ENCODE measurements around the gene VARS1. TPM values are rescaled to one million over a fixed set of nuclear protein-coding genes. Genes with fewer than 3 reads are reported as not detected.

VARS1 gene
- total RNA-seq, 1 donor from 2014 or later = 42.5 TPM

DNA sequence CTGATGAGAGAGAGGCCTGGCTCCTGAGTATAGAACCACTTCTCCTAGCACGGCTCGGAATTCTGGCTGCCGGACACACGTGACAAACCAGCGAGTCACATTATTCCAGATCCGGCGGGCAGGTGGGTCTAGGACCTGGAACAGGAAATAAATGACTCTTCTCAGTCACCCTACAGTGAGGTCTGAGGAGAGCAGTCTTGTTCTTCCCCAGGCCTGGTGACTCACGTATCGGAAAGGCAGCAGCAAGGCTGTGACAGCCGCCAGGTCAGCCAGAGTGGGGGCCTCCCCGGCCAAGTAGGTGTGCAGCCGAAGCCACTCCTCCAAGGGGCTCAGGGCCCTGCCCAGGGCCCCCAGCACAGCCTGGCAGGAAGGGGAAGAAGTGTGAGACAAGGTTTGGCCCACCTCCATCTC, 2.8 kb downstream of the VARS1 start:
- DNase-seq = no peak

DNA sequence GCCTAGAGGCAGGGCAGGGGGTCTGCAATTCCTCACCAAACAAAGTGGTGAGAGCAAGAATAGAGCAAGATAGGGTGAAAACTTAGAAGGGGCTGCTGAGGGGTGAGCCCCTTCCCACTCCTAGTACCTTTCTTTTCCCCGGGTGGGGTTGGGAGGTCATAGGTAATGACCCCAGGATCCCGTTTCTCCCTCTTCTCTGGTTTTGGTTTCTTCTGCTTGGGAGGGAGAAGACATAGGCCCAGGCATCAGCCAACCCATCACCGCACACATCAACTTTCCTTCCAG, 3.5 kb downstream of the VARS1 start:
- no peak for DNase-seq

DNA sequence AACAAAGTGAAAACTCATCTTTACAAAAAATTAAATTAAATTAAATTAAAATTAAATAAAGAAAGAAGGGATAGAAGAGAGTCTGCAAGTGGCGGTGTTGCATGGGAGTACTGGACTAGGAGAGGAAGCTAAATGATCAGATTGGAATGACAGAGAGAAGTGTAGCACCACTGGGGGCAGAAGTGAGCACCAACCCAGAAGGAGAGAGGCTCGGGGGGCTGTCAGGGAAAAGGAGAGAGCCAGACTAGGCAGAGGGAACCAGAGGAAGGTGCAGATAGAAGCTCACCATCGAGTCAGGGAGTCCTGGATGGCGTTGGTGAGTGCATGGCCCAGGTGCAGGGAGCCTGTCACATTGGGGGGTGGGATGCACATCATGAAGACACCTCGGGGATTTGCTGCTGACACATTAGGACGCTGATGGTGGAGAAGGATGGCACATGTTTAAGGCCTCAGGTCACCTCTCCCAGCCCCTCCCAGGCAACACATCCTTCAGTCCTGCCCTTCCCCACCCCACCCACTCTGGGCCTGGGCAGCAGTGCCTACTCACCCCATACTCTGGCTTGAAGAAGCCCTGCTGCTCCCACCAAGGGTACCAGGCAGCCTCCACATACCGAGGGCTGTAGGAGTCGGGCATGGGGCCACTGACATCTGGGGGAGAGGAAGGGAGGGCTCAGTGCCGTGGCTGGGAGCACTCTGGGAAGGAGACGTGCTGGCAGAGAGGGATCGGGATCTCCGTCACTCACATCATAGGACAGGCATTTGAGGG, 4.0 kb downstream of the VARS1 start:
- peak; percentile 78 for DNase-seq

DNA sequence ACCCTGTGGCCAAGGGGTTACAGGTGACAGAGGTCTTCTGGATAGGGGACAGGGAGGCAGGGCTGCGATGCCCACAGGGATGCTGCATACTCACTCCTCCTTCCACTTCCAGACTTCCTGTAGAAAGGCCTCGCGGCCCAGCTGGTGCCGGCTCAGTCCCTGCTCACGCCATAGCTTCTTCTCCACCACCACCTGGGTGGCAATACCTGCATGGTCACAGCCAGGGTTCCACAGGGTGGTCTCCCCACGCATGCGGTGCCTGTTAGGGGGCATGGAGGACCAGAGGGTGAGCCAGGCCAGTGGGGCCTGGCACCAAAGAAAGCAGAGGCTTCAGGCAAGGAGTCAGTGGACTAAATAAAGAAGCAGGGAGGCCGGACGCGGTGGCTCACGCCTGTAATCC, 10.1 kb downstream of the VARS1 start:
- no peak for DNase-seq

DNA sequence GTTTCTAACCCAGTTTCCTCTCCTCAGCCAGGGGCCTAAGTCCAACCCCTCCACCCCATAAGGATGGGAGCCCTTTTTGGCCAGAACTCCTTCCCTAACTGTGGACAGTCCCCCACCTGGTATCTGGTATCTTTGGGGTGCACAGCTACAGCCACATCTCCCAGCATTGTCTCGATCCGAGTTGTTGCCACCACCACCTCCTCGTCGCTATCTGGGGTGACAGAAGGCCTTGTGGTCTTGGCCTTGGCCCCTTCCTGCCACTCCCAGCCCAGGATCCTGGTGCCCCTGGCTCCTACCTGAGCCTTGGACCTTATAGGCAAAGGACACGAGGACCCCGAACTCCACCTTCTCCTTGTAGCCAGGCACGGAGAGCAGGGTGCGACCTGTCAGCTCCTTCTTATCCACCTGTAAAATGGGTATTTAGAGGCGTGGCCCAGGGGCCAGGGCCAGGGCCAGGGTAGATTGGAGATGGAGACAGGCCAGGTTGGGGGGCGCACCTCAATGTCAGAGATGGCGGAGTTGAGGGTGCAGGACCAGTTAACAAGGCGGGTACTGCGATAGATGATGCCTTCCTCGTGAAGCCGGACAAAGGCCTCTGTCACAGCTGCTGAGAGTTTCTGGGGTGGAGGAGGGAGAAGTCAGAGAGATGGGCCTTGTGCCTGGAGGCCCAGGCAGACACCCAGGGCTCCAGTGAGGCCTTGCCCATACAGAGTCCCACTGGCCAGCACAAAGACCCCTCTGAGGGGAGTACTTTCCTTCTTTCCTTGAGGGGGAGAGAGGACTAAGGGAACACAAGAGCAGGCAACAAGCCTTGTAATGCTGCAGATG, 11.2 kb downstream of the VARS1 start:
- no peak for DNase-seq

DNA sequence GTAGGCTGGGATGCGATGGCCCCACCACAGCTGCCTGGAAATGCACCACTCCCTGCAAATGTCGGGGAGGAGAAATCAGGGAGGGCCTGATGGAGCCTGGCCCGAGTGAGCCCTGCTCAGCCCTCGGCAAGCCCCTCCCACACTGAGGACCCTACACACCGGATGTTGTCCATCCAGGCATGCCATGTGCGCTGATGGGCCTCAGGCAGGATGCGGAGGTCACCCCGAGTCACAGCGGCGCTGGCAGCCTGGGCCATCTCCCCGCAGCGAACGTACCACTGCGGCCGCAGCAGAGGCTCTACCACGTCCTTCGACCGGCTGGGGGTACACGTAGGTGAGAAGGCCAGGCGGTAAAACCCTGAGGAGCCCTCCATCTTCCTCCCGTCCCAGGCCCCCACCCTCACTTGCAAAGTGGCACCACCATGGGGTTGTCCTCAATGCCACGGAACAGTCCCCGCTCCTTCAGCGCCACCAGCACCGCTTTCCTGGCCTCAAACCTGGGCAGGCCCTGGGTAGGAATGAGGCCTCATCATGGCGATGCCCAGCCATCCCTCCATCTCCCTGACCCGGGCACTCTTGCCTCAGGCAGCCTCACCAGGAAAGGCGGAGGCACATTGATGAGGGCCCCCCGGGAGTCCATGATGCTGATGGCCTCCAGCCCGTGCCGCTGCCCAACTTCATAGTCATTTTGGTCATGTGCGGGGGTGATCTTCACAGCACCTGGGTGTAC, 13.3 kb downstream of the VARS1 start:
- DNase-seq = no peak

DNA sequence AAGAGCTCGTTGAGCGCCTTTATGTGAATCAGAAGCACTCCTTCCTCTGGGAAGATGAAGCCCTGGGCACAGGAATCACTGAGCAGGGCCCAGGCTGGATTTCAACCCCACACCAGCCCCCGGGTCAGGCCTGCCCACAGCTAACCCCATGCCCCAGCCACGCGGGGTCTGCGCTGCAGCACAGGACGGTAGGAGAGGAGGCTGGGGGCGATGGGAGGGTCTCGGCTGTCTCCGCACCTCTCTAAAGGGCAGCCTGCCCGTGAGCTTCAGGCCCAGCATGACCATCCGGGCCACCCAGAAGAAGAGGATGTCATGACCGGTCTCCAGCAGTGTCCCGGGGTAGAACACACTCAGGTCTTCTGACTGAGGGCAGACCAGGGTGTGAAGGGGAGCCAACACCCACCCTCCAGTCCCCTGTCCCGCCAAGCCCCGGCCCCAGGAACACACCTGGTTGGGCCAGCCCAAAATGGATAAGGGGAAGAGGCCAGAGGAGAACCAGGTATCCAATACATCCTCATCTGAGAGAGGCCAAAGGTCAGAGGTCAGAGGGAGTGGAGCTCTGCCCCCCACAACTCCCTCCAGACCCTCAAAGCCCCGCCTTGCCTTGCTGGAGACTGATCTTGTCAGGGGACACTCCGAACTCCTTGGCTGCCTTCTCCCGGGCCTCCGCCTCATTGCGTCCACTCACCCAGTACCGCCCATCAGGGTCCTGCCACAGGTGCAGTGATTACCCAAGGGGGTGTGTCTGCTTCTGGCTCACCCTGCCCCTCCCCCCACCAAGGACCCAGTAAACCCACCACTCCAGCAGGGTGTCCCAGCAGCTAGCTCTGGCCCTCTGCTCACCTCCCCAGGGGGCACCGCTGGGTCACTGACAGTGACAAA, 14.1 kb downstream of the VARS1 start:
- DNase-seq = no peak

DNA sequence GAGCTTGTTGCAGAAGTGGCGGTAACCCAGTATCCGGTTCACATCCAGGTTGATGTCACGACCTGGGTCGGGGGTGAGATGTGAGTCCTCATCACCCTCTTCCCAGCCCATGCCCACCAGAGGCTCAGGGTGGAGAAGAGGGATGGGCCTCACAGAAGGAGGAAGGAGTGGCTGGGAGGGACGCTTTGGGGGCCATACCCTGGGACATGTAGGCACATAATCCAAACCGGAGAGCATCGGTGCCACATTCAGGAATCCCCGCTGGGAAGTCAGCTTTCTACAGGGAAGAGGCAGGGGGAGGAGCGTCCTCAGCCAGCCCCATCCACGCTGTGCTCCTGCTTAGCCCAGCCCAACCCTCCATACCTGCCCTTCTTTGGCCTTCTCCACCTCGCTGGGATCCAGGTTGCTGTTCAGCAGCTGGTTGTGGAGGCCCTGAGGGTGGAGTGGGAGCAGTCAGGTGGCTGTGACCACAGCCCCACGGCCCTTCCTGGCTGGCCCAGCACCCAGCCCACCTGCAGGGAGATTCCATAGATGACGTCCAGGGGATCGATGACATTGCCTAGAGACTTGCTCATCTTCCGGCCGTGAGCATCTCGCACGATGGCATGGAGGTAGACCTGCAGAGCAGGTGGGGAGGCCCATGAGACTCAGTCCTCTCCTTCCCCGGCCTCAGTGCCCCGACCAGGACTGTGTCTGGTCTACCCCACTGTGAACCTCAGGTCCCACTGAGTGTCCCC, 14.9 kb downstream of the VARS1 start:
- DNase-seq = no peak

DNA sequence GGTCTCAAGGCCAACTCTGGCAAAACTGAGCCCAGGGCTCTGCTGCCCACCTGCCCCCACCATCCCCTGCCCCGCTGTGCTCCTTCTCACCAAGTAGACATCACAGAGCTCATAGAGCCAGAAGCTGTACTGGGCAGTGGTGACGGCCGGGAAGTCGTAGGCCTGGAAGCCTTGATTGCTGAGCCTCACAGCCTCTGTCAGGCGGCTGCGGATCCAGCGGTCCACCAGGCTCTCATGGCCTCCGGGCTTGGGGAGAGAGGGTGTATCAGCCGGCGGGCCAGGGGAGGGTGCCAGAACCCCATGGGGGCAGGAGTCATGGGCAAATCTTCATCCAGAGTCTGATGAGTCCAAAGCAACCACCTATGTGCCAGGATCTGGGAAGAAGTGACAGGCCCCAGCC, 15.6 kb downstream of the VARS1 start:
- DNase-seq = no peak

DNA sequence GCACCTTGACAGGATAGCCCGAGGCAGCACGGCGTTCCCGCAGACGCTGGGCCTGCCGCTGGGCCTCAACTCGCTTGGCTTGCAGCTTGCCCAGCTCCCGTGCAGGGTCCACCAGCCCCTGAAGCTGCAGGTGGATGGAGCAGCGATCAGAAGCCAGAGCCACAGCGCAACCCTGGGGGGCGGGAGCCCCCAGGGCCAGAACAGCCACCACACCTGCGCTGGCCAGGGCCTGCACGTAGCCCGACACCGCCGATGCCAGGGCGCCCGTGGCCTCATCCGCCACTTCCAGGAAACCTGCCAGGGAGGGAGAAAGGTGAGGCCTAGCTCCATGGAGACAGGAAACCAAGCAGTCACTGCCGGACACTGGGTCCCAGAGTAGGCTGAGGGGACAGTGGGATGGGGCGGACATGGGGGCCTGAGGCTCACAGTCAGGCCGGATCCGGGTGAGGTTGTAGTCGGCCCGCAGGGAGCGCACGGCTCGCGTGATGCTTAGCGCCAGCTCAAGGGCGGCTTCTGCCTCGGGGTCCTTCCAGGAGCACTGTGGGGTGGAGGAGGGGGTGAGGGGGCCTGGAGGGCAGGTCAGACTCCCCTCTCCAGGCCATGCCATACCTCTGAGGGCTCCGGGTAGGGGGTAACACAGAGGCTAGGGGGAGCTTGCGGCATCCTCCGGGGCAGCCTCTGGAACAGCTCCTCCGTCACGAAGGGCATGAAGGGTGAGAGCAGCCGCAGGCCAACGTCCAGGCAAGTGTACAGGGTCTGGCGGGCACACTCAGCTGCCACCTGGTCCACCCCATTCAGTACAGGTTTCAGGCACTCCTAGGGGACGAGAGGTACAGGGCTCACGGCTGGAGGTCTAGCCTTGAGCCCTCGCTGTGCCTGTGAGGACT, 16.3 kb downstream of the VARS1 start:
- DNase-seq = no peak

DNA sequence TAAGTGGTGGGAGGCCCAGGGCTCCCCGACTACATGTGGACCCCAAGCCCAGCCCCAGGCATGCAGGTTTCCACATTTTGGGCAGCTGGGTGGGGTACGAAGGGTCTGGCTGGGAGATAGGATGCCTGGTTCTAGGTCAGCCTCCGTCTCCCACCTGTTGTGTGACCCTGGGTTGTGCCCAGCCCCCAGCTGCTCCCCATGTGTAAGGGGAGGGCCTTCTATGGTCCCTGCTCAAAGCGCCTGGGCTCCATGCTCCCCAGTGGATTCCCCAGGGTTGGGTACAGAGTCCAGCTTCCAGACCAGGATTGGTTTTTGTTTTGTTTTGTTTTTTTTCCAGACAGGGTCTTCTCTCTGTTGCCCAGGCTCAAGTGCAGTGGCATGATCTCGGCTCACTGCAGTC, 17.4 kb downstream of the VARS1 start:
- DNase-seq = no peak

DNA sequence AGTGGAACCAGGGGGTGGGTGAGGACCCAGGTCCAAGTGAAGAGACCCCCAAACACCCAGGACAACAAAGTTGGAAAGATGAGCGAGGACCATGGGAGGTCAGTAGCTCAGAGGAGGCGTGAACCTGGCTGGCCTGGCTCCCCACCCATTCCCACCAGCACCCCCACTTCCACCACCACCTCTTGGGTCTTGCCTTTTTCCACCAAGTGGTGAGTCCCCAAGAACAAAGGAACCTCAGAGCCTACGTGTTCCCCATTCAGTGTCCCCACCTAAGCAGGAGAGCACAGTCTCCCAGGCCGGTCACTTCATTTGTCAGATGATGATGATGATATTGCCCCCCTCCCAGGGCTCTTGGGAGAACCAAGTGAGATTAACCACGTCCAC, 17.9 kb downstream of the VARS1 start:
- DNase-seq = no peak

DNA sequence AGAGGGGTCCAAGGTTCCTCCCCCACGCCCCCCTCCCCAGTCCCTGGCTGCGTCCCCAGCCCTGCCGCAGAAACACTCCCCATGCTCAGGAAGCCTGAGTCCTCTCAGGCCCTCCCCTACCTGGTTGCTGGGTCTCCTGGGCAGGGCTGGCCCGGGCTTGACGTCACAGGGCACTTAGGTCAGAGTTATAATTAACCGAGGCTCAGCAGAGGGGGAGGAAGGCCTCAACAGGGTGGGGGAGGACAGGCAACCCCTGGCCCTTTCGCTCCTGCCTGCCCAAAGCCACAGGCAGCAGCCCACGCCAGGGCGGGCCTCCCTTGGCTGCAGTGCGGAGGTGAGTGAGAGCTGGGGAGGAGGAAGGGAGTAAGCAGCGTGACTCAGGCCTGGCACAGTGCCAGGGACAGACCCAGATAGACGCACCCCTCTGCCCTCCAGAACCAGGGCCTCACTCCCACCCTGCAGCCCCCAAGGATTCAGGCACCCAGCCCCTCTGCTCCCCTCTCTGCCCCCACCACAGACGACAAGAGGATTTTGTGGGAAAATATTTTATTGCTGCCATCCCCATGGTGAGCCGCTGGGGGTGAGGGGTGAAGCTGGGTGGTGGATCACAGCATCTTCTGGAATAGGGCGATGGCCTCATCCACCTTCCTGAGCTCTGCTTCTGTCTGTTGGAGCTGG, 18.4 kb downstream of the VARS1 start, which contains the start of gene VWA7:
Gene VWA7 (minus strand): TSS at position 340 of the 678 bp plus-strand sequence. CDS start 549 bp downstream, outside the sequence.
- peak; percentile 65 for DNase-seq

DNA sequence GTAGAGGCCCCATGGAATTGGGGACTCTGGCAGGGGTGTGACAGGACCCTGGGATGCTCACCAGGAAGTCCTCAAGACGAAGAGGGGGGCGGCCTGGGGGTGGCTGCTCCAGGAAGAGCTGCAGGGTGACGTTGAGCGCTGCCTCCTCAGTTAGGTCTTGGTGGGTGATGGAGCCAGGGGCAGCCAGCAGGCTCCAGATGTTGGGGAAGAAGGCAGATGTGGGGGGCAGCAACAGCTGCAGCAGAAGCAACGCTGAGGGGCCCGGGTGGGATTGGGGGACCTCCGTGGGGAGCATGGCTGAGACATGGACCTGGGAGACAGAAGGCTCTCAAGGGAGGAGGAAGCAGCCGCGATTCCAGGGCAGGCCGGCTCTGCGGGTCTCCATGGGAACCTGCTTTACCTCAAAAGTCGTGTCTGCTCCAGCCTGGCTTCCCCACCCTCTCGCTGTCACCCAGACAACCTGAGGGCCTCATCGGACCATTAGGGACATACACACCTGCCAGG, 19.0 kb downstream of the VARS1 start:
- no peak for DNase-seq

DNA sequence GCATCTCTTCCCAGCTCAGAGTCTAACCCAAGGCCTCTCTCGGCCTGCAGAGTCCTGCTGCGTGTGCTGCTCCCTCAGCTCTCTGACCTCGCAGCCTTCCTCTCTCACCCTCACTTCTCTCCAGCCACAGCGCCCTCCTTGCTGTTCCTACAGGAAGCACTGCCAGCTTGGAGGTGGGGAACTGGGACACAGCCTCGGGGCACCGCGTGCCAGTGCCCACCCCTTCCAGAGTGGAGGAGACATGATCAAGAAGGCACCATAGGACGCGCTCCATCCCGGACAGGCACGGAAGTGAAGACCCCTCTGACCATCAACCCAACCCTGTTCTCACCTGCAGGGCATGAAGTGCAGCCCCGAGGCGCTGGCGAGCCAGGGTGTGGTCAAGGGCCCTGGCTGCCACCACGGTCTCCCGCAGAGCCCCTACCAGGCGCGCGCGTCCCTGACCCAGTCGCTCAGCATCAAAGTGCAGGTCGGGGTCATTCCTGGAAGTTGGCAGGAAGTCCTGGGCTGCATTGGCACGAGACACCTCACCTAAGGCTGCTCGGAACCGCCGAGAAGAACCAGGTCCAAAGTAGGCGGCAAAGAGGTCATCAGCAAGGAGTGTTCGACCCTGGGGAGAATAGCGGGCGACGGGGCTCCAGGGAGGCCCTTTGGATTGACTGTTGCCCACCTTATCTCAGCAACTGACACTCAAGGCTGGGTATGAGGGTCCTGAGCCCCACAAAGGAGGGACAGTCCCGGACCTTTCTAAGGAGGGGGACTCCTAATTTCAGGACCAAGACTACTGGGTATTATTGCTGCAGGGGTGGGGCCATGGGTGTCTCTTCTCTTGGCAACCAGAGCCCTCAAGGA, 19.7 kb downstream of the VARS1 start:
- DNase-seq = no peak

DNA sequence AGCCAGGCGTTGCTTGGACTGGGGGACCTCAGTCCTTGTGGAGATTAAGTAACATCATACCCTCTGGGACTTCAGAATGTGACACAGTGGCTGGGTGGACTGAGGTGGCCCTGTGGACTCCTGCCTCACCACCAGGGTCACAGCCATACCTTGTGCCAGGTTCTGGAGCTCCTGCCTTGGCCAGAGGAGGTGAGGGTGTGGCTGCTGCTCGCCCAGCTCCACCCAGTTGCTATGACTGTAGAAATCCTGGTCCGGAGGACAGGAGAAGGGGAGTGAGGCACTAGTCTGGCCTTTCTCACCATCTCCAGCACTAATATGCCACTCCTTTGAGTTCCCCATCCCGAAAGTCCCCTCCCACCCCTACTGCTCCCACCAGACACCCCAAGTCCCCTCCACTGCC, 20.4 kb downstream of the VARS1 start:
- DNase-seq = no peak

DNA sequence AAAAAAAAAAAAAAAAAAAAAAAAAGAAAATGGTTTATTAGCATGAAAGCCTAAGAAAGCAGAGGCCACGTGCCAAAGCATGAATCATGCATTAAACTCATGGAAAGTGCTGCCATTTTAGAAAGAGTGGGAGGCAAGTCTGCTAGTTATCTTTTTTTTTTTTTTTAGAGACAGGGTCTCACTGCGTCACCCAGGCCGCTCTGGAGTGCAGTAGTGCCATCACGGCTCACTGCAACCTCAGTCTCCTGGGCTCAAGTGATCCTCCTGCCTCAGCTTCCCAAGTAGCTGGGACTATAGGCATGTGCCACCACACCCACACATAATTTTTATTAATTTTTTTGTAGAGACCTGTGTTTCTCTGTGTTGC, 23.6 kb downstream of the VARS1 start:
- DNase-seq = peak; percentile 36

DNA sequence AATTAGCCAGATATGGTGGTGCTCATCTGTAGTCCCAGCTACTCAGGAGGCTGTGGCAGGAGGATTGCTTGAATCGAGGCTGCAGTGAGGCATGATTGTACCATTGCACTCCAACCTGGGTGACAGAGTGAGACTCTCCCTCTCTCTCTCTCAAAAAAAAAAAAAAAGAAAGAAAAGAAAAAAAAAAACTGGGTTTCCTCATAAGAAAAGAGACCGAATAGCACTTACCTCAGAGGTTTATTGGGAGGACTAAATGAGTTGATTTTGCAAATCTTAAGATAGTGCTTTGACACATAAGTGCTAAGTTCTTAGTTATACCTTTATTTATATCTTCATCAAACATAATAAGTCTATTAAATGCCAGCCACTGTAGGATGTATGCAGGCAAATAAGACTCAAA, 24.7 kb downstream of the VARS1 start:
- DNase-seq = no peak
